Measurements from ENCODE around the gene CLEC18A. TPM values are rescaled to one million over a fixed set of nuclear protein-coding genes. Genes with fewer than 3 reads are reported as not detected.

Gene CLEC18A
- total and polyA plus RNA-seq, 4 donors = 1.9 to 41.6 (median 2.8) TPM

- Histone ChIP-seq H3K36me3 (ENCODE audit: control insufficient read depth in 1 of 2, insufficient read depth in 2 of 2, low read length in 1 of 2) (no peaks in the 10 kb centered on the region), H3K4me1 (ENCODE audit: control insufficient read depth in 1 of 2, insufficient read depth in 2 of 2, low read length in 2 of 2) (peaks cover 2 to 4% of the 10 kb centered on the region in 2 donors), H3K27ac (ENCODE audit: low read depth in 1 of 2, low read length in 2 of 2) (peak overlapping the region; percentile 58 to 99), H3K9me3 (ENCODE audit: control insufficient read depth, low read length) (no peaks in the 10 kb centered on the region), H3K27me3 (ENCODE audit: control insufficient read depth in 1 of 2, insufficient read depth in 2 of 2, low read length in 1 of 2) (no peaks in the 10 kb centered on the region), H3K4me3 (ENCODE audit: low read length in 2 of 2) (peak overlapping the region; percentile 89 to 92)
- DNase-seq (no peak), ATAC-seq (ENCODE audit: low FRiP score) (no peak)
- 4% methylated on average over 8 of the region's 8 CpGs for WGBS, 2 donors
- intact Hi-C loops (cut with DNase I) = loop anchor here (2.0 to 5.0 kb wide), 2 partner anchors 65 to 78 kb away; no protein-coding TSS in a partner anchor
These were observed 25.8 kb upstream of the CLEC18A start for GRCh38 chr16:69925311-69925710.

DNA sequence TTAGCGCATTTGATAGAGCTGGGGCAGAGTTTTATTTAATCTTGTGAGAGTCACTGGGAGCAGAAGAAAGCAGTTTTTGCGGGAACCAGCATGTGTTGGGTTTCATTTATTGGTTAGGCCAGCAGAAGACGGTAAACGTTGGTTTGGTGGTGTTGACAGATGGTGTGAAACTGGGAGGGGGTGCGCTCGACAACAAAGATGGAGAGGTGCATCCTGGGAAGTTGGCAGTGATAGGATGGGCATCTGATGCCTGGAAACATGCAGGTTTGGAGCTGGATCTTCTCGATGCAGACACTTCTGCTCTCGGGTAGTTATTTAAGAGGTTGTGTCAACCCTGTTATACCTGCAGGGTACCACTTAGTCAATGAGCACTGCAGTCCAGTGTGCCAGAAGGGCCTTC, 24.9 kb upstream of the CLEC18A start:
- H3K27me3 ChIP-seq (ENCODE audit: control insufficient read depth in 1 of 2, insufficient read depth in 2 of 2, low read length in 1 of 2) = no peaks in the 10 kb centered on the region
- intact Hi-C loops (cut with DNase I) = loop anchor here in 1 of 2 donors (5.0 kb wide), 1 partner anchor 79 kb away; no protein-coding TSS in a partner anchor
- 6 to 8% methylated on average over 8 of the region's 8 CpGs for WGBS, 2 donors
- ATAC-seq (ENCODE audit: low FRiP score) = no peak
- H3K4me1 ChIP-seq (ENCODE audit: control insufficient read depth in 1 of 2, insufficient read depth in 2 of 2, low read length in 2 of 2) = peaks cover 2 to 4% of the 10 kb centered on the region in 2 donors
- peak overlapping the region; percentile 58 to 99 for H3K27ac ChIP-seq (ENCODE audit: low read depth in 1 of 2, low read length in 2 of 2)
- peak overlapping the region; percentile 89 to 92 for H3K4me3 ChIP-seq (ENCODE audit: low read length in 2 of 2)
- DNase-seq = no peak
- H3K9me3 ChIP-seq (ENCODE audit: control insufficient read depth, low read length) = no peaks in the 10 kb centered on the region
- H3K36me3 ChIP-seq (ENCODE audit: control insufficient read depth in 1 of 2, insufficient read depth in 2 of 2, low read length in 1 of 2) = peaks cover 0 to 3% of the 10 kb centered on the region in 2 donors

DNA sequence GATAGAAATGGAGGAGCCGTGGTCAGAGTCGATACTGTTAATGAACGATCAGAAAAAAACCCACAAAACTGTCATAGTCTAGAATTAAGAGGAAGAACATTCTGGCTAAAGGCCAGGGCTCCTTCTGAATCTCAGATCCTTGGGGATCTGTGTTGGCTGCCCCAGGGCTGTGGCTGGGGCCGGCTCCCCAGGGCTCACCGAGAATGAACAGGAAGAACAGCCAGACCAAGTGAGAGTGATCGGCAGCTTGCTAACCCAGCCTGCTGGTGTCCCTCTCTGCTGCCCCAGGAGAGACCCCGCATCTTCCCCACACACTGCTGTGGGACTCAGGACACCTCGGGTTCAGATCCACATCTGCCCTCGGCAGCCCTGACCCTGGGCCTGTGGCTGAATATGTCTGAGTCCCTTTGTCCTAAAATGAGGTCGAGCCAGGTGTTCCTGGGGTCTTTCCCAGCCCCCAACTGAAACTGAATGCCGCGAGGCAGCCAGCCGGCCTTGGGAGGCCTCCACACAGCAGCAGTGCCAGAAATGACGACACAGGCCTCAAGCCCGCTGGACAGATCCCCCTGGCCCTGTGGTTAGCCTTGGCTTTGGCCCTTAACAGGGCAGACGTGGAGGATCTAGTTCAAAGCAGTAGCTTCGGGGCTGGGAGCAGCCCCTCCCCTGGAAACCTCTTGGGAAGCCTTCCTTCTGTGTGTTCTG, 23.9 kb upstream of the CLEC18A start:
- ATAC-seq (ENCODE audit: low FRiP score) = peak; percentile 73
- no peaks in the 10 kb centered on the region for H3K9me3 ChIP-seq (ENCODE audit: control insufficient read depth, low read length)
- peaks cover 0 to 3% of the 10 kb centered on the region in 2 donors for H3K36me3 ChIP-seq (ENCODE audit: control insufficient read depth in 1 of 2, insufficient read depth in 2 of 2, low read length in 1 of 2)

DNA sequence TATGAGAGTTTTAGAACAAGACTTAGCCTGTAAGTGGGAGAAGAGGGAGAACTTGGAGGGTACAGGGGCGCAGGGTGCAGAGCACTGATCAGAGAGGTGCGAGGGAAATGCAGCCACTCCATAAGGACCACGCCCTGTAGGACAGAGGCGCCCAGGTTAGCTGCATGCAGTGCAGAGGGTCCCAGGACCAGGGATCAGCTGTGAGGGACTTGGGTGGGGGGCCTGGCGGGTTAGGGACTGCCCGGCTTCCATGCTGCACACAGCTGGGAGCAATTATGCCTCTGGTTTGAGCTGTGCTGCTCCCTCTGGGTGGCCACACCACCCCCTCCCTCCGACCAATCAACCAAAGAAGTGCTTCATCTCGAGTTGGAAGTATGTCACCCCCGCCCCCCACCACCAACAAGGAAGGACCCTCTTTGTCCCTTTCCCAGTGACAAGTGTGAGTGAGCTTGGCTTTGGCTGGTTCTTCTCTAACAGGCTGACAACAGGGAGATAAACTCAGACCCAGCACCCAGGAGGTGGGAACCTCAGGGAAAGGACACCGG, 22.2 kb upstream of the CLEC18A start:
- peaks cover 0 to 2% of the 10 kb centered on the region in 2 donors for H3K4me1 ChIP-seq (ENCODE audit: control insufficient read depth in 1 of 2, insufficient read depth in 2 of 2, low read length in 2 of 2)
- DNase-seq (no peak), ATAC-seq (ENCODE audit: low FRiP score) (no peak)
- intact Hi-C loops (cut with DNase I) = loop anchor here in 1 of 2 donors (5.0 kb wide), 1 partner anchor 82 kb away; no protein-coding TSS in a partner anchor
- H3K36me3 ChIP-seq (ENCODE audit: control insufficient read depth in 1 of 2, insufficient read depth in 2 of 2, low read length in 1 of 2) = peaks cover 3 to 4% of the 10 kb centered on the region in 2 donors
- H3K27ac ChIP-seq (ENCODE audit: low read depth in 1 of 2, low read length in 2 of 2) = peak overlapping the region; percentile 58 to 78
- H3K27me3 ChIP-seq (ENCODE audit: control insufficient read depth in 1 of 2, insufficient read depth in 2 of 2, low read length in 1 of 2) = no peaks in the 10 kb centered on the region
- peak overlapping the region in 1 of 2 donors; percentile 92 for H3K4me3 ChIP-seq (ENCODE audit: low read length in 2 of 2)
- WGBS, 2 donors = 21 to 23% methylated on average over 10 of the region's 10 CpGs
- no peaks in the 10 kb centered on the region for H3K9me3 ChIP-seq (ENCODE audit: control insufficient read depth, low read length)

More for the DNA sequence above, 23.9 kb upstream of the CLEC18A start:
- Histone ChIP-seq H3K27me3 (ENCODE audit: control insufficient read depth in 1 of 2, insufficient read depth in 2 of 2, low read length in 1 of 2) (no peaks in the 10 kb centered on the region), H3K27ac (ENCODE audit: low read depth in 1 of 2, low read length in 2 of 2) (peak overlapping the region; percentile 58 to 99), H3K4me1 (ENCODE audit: control insufficient read depth in 1 of 2, insufficient read depth in 2 of 2, low read length in 2 of 2) (peaks cover 2 to 4% of the 10 kb centered on the region in 2 donors), H3K4me3 (ENCODE audit: low read length in 2 of 2) (peak overlapping the region; percentile 89 to 92)
- DNase-seq = peak; percentile 89 to 91
- 5 to 6% methylated on average over 17 of the region's 17 CpGs for WGBS, 2 donors
- intact Hi-C loops (cut with DNase I) = loop anchor here in 1 of 2 donors (5.0 kb wide), 1 partner anchor 80 kb away; no protein-coding TSS in a partner anchor

GRCh38 chr16:69929480-69929879, 21.7 kb upstream of the CLEC18A start:
- intact Hi-C loops (cut with DNase I) = loop anchor here in 1 of 2 donors (5.0 kb wide), 1 partner anchor 82 kb away; no protein-coding TSS in a partner anchor
- 10 to 17% methylated on average over 9 of the region's 9 CpGs for whole genome bisulfite sequencing, 2 donors
- ATAC-seq (ENCODE audit: low FRiP score) (no peak), DNase-seq (no peak)
- H3K36me3 ChIP-seq (ENCODE audit: control insufficient read depth in 1 of 2, insufficient read depth in 2 of 2, low read length in 1 of 2) = peaks cover 3 to 4% of the 10 kb centered on the region in 2 donors
- peak overlapping the region in 1 of 2 donors; percentile 92 for H3K4me3 ChIP-seq (ENCODE audit: low read length in 2 of 2)
- H3K27ac ChIP-seq (ENCODE audit: low read depth in 1 of 2, low read length in 2 of 2) = peak overlapping the region in 1 of 2 donors; percentile 78
- H3K27me3 ChIP-seq (ENCODE audit: control insufficient read depth in 1 of 2, insufficient read depth in 2 of 2, low read length in 1 of 2) = no peaks in the 10 kb centered on the region
- H3K9me3 ChIP-seq (ENCODE audit: control insufficient read depth, low read length) = no peaks in the 10 kb centered on the region
- H3K4me1 ChIP-seq (ENCODE audit: control insufficient read depth in 1 of 2, insufficient read depth in 2 of 2, low read length in 2 of 2) = no peaks in the 10 kb centered on the region

DNA sequence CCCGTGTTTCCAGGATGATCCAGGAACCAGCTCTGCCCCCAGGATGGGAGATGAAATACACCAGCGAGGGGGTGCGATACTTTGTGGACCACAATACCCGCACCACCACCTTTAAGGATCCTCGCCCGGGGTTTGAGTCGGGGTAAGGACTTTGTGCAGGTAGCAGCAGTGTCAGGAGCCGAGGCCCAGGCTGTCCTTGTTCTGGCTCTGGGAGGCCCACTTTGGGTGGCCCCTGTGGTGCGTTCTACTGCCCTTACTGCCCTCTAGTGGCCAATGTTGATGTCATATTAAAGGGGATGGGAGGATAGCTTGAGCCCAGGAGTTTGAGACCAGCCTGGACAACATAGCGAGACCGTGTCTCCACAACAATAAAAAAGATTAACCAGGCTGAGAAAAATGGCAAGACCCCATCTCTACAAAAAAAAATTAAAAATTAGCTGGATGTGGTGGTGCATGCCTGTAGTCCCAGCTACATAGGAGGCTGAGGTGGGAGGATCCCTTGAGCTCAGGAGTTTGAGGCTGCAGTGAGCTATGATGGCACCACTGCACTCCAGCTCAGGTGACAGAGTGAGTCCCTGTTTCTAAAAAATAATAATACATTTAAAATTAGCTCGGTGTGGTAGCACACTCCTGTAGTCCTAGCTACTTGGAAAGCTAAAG, 20.9 kb upstream of the CLEC18A start:
- Histone ChIP-seq H3K27ac (ENCODE audit: low read depth in 1 of 2, low read length in 2 of 2) (peak overlapping the region in 1 of 2 donors; percentile 78), H3K4me3 (ENCODE audit: low read length in 2 of 2) (no peak overlapping the region), H3K9me3 (ENCODE audit: control insufficient read depth, low read length) (no peaks in the 10 kb centered on the region), H3K27me3 (ENCODE audit: control insufficient read depth in 1 of 2, insufficient read depth in 2 of 2, low read length in 1 of 2) (no peaks in the 10 kb centered on the region), H3K36me3 (ENCODE audit: control insufficient read depth in 1 of 2, insufficient read depth in 2 of 2, low read length in 1 of 2) (peaks cover 3 to 4% of the 10 kb centered on the region in 2 donors), H3K4me1 (ENCODE audit: control insufficient read depth in 1 of 2, insufficient read depth in 2 of 2, low read length in 2 of 2) (no peaks in the 10 kb centered on the region)
- intact Hi-C loops (cut with DNase I) = loop anchor here (1.0 kb wide), 1 partner anchor 132 kb away; no protein-coding TSS in a partner anchor
- DNase-seq (peak; percentile 71 to 82), ATAC-seq (ENCODE audit: low FRiP score) (peak; percentile 69)
- 30 to 35% methylated on average over 12 of the region's 12 CpGs for WGBS, 2 donors

DNA sequence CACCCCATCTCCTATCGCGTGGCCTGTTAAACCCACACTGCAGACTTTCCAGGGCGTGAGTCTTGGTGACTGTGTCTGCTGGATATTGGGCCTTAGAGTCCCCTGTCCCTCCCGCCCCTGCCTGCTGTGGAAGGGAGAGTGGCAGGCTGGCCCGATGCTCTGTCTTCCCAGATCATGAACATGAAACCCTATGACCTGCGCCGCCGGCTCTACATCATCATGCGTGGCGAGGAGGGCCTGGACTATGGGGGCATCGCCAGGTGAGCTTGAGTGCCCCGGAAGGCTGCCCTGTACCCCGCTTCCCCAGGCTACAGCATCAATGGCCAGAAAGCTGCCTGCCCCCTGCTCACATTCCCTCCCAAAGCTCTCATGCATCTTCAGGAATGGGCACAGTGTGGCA, 19.5 kb upstream of the CLEC18A start:
- peak overlapping the region in 1 of 2 donors; percentile 68 for H3K27ac ChIP-seq (ENCODE audit: low read depth in 1 of 2, low read length in 2 of 2)
- no peak for DNase-seq
- no peaks in the 10 kb centered on the region for H3K4me1 ChIP-seq (ENCODE audit: control insufficient read depth in 1 of 2, insufficient read depth in 2 of 2, low read length in 2 of 2)
- no peaks in the 10 kb centered on the region for H3K9me3 ChIP-seq (ENCODE audit: control insufficient read depth, low read length)
- no peak for ATAC-seq (ENCODE audit: low FRiP score)
- no peaks in the 10 kb centered on the region for H3K27me3 ChIP-seq (ENCODE audit: control insufficient read depth in 1 of 2, insufficient read depth in 2 of 2, low read length in 1 of 2)
- intact Hi-C loops (cut with DNase I) = no loop called here
- H3K4me3 ChIP-seq (ENCODE audit: low read length in 2 of 2) = no peak overlapping the region
- peaks cover 3 to 6% of the 10 kb centered on the region in 2 donors for H3K36me3 ChIP-seq (ENCODE audit: control insufficient read depth in 1 of 2, insufficient read depth in 2 of 2, low read length in 1 of 2)
- WGBS, 2 donors = 80 to 85% methylated on average over 13 of the region's 13 CpGs

GRCh38 chr16:69932228-69932627, 18.9 kb upstream of the CLEC18A start:
- Histone ChIP-seq H3K4me3 (ENCODE audit: low read length in 2 of 2) (no peak overlapping the region), H3K27ac (ENCODE audit: low read depth in 1 of 2, low read length in 2 of 2) (peak overlapping the region in 1 of 2 donors; percentile 75), H3K9me3 (ENCODE audit: control insufficient read depth, low read length) (no peaks in the 10 kb centered on the region), H3K36me3 (ENCODE audit: control insufficient read depth in 1 of 2, insufficient read depth in 2 of 2, low read length in 1 of 2) (peaks cover 3 to 12% of the 10 kb centered on the region in 2 donors), H3K4me1 (ENCODE audit: control insufficient read depth in 1 of 2, insufficient read depth in 2 of 2, low read length in 2 of 2) (no peaks in the 10 kb centered on the region), H3K27me3 (ENCODE audit: control insufficient read depth in 1 of 2, insufficient read depth in 2 of 2, low read length in 1 of 2) (no peaks in the 10 kb centered on the region)
- no peak for DNase-seq
- 62 to 73% methylated on average over 9 of the region's 9 CpGs for WGBS, 2 donors
- ATAC-seq (ENCODE audit: low FRiP score) = no peak
- intact Hi-C loops (cut with DNase I) = no loop called here
